GM12878 (cell line): Measurements from ENCODE around the gene ENPP6.
A peak's percentile ranks its signal among the peaks of the same experiment; 100 is the strongest.

Source experiments
- CHD1 ChIP-seq: IDR thresholded peaks from 2 replicates; pipeline ENCODE4 v1.6.1; 2012; ENCODE audit warnings: low read depth, low read length, improper control_type of control experiment
- EGR1 ChIP-seq, 2 experiments: IDR thresholded peaks; 1 replicate in 1 of 2; 2 replicates in 1 of 2; pipeline ENCODE4 v1.6.1; 2011 to 2012; ENCODE audit warnings: low read depth in 2 of 2, low read length in 2 of 2, borderline replicate concordance in 1 of 2, mild to moderate bottlenecking in 1 of 2, moderate library complexity in 1 of 2
- EZH2 ChIP-seq: IDR thresholded peaks from 2 replicates; pipeline ENCODE4 v1.6.1; 2012; ENCODE audit warnings: low read depth, mild to moderate bottlenecking, control low read depth, inconsistent platforms, low read length, borderline replicate concordance; ENCODE audit not compliant: control insufficient read depth
- POLR2A ChIP-seq: IDR thresholded peaks from 2 replicates; pipeline ENCODE4 v1.6.1; 2011; ENCODE audit warnings: low read depth, mild to moderate bottlenecking, low read length
- POLR2AphosphoS5 ChIP-seq: IDR thresholded peaks from 2 replicates; pipeline ENCODE4 v1.6.1; 2011; ENCODE audit warnings: mild to moderate bottlenecking, low read length, inconsistent platforms
- SIN3A ChIP-seq: IDR thresholded peaks from 2 replicates; pipeline ENCODE4 v1.6.1; 2012; ENCODE audit warnings: low read depth, low read length, improper control_type of control experiment
- ZNF24 ChIP-seq: fragments of 450-650 bp; IDR thresholded peaks from 2 replicates; pipeline ENCODE4 v1.6.1; 2017; ENCODE audit warnings: antibody characterized with exemption, mild to moderate bottlenecking
- TF ChIP-seq, protein P1 (sequence below): IDR thresholded peaks from 2 replicates; pipeline ENCODE4 v1.6.1; 2012; ENCODE audit warnings: low read depth, low read length, improper control_type of control experiment
- TF ChIP-seq, protein P2 (sequence below): fragments of 450-650 bp; IDR thresholded peaks from 2 replicates; pipeline ENCODE4 v1.6.1; 2016; ENCODE audit warnings: mild to moderate bottlenecking, moderate library complexity, borderline replicate concordance
- TF ChIP-seq, protein P3 (sequence below): fragments of 450-650 bp; IDR thresholded peaks from 2 replicates; pipeline ENCODE4 v1.6.1; 2017; ENCODE audit warnings: low read depth, mild to moderate bottlenecking, moderate library complexity
- TF ChIP-seq, protein P4 (sequence below): fragments of 450-650 bp; IDR thresholded peaks from 2 replicates; pipeline ENCODE4 v1.6.1; 2018; ENCODE audit warnings: mild to moderate bottlenecking, low read depth, moderate library complexity; ENCODE audit not compliant: partially characterized antibody
- TF ChIP-seq, protein P5 (sequence below): fragments of 450-650 bp; IDR thresholded peaks from 2 replicates; pipeline ENCODE4 v1.6.1; 2014; ENCODE audit warnings: mild to moderate bottlenecking
- TF ChIP-seq, protein P6 (sequence below), 3 experiments: IDR thresholded peaks in 2 of 3; conservative IDR thresholded peaks in 1 of 3; 2 replicates each; pipeline ENCODE4 v1.5.1; 2011; ENCODE audit warnings: low read depth in 3 of 3, low read length in 3 of 3, mild to moderate bottlenecking in 3 of 3, control low read depth in 2 of 3, moderate library complexity in 2 of 3, inconsistent platforms in 1 of 3, mixed read lengths in 1 of 3; ENCODE audit not compliant: control insufficient read depth in 2 of 3, insufficient read depth in 1 of 3; ENCODE audit errors: extremely low read depth in 1 of 3

DNA sequence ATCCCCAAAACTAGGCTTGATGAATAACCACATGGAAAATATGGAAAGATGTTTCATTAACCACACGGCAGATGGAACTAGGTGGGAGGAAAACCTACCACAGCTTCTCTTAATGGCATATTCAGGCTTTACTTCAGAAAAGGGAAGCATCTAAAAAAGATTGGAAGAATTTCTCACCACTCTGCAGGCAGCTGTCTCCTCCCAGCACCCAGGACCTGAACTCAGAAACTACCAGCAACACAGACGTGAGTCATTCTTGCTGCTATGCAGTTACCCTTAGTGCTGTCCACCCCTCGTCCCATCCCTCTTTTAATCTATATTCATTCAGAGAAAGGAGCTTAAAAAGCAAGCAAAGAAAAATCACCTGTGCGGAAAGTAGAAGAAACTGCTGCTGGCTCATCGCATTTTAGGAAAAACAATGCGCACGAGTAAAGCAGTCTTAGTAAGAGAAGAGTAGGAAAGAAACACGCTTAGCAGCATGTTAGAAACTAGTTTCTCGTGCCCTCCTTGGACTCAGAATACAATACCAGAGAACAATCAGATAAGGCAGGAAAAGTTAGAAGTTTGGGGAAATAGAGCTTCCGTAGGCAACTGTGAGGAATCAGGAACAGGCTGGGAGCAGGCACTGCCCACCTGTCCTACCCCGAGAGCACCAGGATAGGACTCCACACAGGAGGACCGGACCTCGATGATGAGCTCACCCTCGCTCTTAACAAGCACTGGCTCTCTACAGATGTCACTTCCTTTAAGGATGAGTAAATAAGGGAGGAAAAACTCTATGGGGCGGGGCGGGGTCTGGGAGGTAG lies 48.1 kb upstream of the ENPP6 start:
- peak; percentile 85 for TF ChIP-seq POLR2A
- TF ChIP-seq POLR2AphosphoS5: peak; percentile 82
- TF ChIP-seq, protein P1, sequence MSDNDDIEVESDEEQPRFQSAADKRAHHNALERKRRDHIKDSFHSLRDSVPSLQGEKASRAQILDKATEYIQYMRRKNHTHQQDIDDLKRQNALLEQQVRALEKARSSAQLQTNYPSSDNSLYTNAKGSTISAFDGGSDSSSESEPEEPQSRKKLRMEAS: no peak
- TF ChIP-seq CHD1: no peak
- no peak for TF ChIP-seq SIN3A
- no peak for TF ChIP-seq ZNF24
- TF ChIP-seq, protein P2, sequence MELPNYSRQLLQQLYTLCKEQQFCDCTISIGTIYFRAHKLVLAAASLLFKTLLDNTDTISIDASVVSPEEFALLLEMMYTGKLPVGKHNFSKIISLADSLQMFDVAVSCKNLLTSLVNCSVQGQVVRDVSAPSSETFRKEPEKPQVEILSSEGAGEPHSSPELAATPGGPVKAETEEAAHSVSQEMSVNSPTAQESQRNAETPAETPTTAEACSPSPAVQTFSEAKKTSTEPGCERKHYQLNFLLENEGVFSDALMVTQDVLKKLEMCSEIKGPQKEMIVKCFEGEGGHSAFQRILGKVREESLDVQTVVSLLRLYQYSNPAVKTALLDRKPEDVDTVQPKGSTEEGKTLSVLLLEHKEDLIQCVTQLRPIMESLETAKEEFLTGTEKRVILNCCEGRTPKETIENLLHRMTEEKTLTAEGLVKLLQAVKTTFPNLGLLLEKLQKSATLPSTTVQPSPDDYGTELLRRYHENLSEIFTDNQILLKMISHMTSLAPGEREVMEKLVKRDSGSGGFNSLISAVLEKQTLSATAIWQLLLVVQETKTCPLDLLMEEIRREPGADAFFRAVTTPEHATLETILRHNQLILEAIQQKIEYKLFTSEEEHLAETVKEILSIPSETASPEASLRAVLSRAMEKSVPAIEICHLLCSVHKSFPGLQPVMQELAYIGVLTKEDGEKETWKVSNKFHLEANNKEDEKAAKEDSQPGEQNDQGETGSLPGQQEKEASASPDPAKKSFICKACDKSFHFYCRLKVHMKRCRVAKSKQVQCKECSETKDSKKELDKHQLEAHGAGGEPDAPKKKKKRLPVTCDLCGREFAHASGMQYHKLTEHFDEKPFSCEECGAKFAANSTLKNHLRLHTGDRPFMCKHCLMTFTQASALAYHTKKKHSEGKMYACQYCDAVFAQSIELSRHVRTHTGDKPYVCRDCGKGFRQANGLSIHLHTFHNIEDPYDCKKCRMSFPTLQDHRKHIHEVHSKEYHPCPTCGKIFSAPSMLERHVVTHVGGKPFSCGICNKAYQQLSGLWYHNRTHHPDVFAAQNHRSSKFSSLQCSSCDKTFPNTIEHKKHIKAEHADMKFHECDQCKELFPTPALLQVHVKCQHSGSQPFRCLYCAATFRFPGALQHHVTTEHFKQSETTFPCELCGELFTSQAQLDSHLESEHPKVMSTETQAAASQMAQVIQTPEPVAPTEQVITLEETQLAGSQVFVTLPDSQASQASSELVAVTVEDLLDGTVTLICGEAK: no peak
- TF ChIP-seq, protein P3, sequence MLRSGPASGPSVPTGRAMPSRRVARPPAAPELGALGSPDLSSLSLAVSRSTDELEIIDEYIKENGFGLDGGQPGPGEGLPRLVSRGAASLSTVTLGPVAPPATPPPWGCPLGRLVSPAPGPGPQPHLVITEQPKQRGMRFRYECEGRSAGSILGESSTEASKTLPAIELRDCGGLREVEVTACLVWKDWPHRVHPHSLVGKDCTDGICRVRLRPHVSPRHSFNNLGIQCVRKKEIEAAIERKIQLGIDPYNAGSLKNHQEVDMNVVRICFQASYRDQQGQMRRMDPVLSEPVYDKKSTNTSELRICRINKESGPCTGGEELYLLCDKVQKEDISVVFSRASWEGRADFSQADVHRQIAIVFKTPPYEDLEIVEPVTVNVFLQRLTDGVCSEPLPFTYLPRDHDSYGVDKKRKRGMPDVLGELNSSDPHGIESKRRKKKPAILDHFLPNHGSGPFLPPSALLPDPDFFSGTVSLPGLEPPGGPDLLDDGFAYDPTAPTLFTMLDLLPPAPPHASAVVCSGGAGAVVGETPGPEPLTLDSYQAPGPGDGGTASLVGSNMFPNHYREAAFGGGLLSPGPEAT: no peak
- TF ChIP-seq, protein P4, sequence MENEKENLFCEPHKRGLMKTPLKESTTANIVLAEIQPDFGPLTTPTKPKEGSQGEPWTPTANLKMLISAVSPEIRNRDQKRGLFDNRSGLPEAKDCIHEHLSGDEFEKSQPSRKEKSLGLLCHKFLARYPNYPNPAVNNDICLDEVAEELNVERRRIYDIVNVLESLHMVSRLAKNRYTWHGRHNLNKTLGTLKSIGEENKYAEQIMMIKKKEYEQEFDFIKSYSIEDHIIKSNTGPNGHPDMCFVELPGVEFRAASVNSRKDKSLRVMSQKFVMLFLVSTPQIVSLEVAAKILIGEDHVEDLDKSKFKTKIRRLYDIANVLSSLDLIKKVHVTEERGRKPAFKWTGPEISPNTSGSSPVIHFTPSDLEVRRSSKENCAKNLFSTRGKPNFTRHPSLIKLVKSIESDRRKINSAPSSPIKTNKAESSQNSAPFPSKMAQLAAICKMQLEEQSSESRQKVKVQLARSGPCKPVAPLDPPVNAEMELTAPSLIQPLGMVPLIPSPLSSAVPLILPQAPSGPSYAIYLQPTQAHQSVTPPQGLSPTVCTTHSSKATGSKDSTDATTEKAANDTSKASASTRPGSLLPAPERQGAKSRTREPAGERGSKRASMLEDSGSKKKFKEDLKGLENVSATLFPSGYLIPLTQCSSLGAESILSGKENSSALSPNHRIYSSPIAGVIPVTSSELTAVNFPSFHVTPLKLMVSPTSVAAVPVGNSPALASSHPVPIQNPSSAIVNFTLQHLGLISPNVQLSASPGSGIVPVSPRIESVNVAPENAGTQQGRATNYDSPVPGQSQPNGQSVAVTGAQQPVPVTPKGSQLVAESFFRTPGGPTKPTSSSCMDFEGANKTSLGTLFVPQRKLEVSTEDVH: no peak
- TF ChIP-seq EZH2: no peak
- TF ChIP-seq EGR1 (IDR thresholded peaks at IDR 0.05; ENCODE audit: borderline replicate concordance in 1 of 2, low read depth in 2 of 2, low read length in 2 of 2): no peak
- TF ChIP-seq, protein P5, sequence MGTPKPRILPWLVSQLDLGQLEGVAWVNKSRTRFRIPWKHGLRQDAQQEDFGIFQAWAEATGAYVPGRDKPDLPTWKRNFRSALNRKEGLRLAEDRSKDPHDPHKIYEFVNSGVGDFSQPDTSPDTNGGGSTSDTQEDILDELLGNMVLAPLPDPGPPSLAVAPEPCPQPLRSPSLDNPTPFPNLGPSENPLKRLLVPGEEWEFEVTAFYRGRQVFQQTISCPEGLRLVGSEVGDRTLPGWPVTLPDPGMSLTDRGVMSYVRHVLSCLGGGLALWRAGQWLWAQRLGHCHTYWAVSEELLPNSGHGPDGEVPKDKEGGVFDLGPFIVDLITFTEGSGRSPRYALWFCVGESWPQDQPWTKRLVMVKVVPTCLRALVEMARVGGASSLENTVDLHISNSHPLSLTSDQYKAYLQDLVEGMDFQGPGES: no peak
- TF ChIP-seq, protein P6, sequence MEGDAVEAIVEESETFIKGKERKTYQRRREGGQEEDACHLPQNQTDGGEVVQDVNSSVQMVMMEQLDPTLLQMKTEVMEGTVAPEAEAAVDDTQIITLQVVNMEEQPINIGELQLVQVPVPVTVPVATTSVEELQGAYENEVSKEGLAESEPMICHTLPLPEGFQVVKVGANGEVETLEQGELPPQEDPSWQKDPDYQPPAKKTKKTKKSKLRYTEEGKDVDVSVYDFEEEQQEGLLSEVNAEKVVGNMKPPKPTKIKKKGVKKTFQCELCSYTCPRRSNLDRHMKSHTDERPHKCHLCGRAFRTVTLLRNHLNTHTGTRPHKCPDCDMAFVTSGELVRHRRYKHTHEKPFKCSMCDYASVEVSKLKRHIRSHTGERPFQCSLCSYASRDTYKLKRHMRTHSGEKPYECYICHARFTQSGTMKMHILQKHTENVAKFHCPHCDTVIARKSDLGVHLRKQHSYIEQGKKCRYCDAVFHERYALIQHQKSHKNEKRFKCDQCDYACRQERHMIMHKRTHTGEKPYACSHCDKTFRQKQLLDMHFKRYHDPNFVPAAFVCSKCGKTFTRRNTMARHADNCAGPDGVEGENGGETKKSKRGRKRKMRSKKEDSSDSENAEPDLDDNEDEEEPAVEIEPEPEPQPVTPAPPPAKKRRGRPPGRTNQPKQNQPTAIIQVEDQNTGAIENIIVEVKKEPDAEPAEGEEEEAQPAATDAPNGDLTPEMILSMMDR (IDR thresholded peaks at IDR 0.05 in 2 of 3, conservative IDR thresholded peaks at IDR 0.05 in 1 of 3; ENCODE audit: control insufficient read depth in 2 of 3, extremely low read depth in 1 of 3, insufficient read depth in 1 of 3, low read depth in 3 of 3, low read length in 3 of 3): no peak
